WTC11 (cell line): Measurements from ENCODE around the gene MEGF8.

Experiments used
- CREB1 ChIP-seq: sonication (generic); formaldehyde crosslinking; IDR thresholded peaks from 2 replicates; pipeline ENCODE4 v1.8.0; 2023; ENCODE audit warnings: mild to moderate bottlenecking, missing genetic modification reagents
- CREM ChIP-seq: sonication (generic); formaldehyde crosslinking; IDR thresholded peaks from 2 replicates; pipeline ENCODE4 v1.8.1; 2022; ENCODE audit warnings: mild to moderate bottlenecking, missing genetic modification reagents, moderate library complexity
- CTCF ChIP-seq: fragments of 200-600 bp; IDR thresholded peaks from 2 replicates; pipeline ENCODE4 v1.8.0; 2022; ENCODE audit warnings: antibody characterized with exemption
- TP53 ChIP-seq: sonication (generic); formaldehyde crosslinking; IDR thresholded peaks from 2 replicates; pipeline ENCODE4 v1.8.1; 2023; ENCODE audit warnings: mild to moderate bottlenecking, missing genetic modification reagents
- USF2 ChIP-seq: sonication (generic); formaldehyde crosslinking; IDR thresholded peaks from 2 replicates; pipeline ENCODE4 v1.8.1; 2023; ENCODE audit warnings: mild to moderate bottlenecking, missing genetic modification reagents, moderate library complexity
- ZSCAN18 ChIP-seq: fragments of 250-450 bp; sonication (Bioruptor Pico); IDR thresholded peaks from 2 replicates; pipeline ENCODE4 v2.1.2; 2022; ENCODE audit warnings: mild to moderate bottlenecking, moderate library complexity

- TF ChIP-seq CREM (CRISPR knock-in tag) (no peak), CREB1 (CRISPR knock-in tag) (no peak), CTCF (no peak), ZSCAN18 (CRISPR knock-in tag) (no peak), USF2 (CRISPR knock-in tag) (no peak), TP53 (CRISPR knock-in tag) (no peak)
Measured at GRCh38 chr19:42389899-42390298, 64.5 kb downstream of the MEGF8 start, which contains the start of gene CNFN.
